Medulla oblongata (tissue), 1 donor: ENCODE data around the gene C19orf47.

Experiments used
- DNase-seq: peaks from one replicate; pipeline ENCODE4 v3.0.0-alpha.2; 2015; ENCODE audit errors: extremely low spot score

The C19orf47 gene

GRCh38 chr19:40282209-40282580 is 66.0 kb downstream of the C19orf47 start:
- DNase-seq = no peak

- no peak for DNase-seq
Observed at GRCh38 chr19:40281381-40282208, 66.6 kb downstream of the C19orf47 start.

- DNase-seq = peak; percentile 54
Observed at GRCh38 chr19:40280608-40281221, 67.5 kb downstream of the C19orf47 start.

- DNase-seq = no peak
Observed at GRCh38 chr19:40279761-40280607, 68.2 kb downstream of the C19orf47 start.

- DNase-seq = peak; percentile 70
Observed at GRCh38 chr19:40279120-40279551, 69.1 kb downstream of the C19orf47 start.

GRCh38 chr19:40278361-40279035 is 69.7 kb downstream of the C19orf47 start:
- DNase-seq = no peak

GRCh38 chr19:40277356-40278059 is 70.7 kb downstream of the C19orf47 start:
- DNase-seq = no peak

- no peak for DNase-seq
Observed at GRCh38 chr19:40274585-40275544, 73.3 kb downstream of the C19orf47 start.

- DNase-seq = no peak
Observed at GRCh38 chr19:40273469-40274360, 74.5 kb downstream of the C19orf47 start.

- DNase-seq = no peak
Observed at GRCh38 chr19:40272261-40272660, 75.9 kb downstream of the C19orf47 start.

GRCh38 chr19:40271706-40272105 is 76.5 kb downstream of the C19orf47 start:
- no peak for DNase-seq

- no peak for DNase-seq
Observed at GRCh38 chr19:40270362-40271089, 77.7 kb downstream of the C19orf47 start.
